Activated CD4-positive, CD25-positive, alpha-beta regulatory T cell (primary cell): Measurements from ENCODE around the gene B3GNT7.
"Not testable (repeated sequence)": the region's sequence is repeated elsewhere in the genome, so short reads cannot be mapped to it uniquely, and the experiment has no call there.

Experiments used
- DNase-seq, 4 experiments: peaks; one replicate each; lab custom pipeline; 2025; lab: John Stamatoyannopoulos, UW

Gene B3GNT7

DNA sequence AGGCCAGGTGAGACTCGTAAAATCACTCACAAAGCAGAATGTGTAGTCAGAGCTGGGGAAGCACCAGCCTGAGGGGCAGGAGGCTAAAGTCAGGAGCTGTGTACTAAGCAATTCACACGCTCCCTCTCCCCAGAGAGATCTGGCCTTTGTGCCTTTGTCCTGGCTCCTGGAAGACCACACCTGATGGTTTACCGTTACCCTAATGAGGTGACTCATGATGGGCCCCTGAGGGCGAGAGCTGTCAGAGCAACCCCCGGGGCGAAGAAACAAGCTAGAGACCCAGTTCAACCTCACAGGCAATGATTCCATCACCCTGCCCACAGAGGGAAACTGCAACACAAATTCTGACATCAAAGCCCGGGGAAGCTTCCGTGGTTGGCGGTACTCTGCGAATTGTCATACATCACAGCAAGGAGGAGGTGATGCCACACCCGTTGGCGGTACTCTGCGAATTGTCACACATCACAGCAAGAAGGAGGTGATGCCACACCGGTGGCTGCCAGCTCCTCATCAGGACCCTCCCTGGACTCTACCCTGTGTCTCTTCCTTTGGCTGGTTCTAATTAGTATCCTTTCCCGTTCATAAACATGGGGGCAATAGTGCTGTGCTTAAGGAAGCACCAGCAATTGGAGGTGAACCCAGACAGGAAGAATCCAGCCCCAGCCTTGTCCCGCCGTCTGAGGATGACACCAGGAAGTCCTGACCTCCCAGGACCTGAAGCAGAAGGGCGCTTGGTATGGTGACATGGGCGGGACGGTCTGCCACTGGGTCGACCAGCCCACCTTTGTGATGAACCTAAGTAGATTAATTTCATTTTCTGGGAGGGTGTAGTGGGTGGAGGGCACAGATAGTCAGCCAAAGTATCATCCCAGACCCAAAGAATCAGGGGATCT is 30.5 kb downstream of the B3GNT7 start:
- no peak for DNase-seq

DNA sequence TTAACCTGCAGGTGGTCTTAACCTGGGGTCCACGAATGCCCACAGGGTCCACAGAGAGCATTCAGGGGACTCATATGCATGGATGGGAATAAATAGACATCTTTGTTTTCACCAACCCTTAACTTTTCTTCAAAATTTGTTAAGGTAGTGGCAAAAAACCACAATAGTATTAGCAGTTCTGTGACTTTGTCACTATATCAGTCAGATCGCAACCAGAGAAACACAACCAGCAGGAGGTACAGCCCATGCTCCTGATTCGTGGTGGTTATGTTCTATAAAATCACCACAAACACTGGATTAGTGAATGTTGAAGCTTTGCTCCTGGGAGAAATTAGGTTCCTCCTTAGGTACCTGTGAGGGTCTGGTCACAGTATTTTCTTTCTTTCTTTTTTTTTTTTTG is 31.6 kb downstream of the B3GNT7 start:
- no peak for DNase-seq

DNA sequence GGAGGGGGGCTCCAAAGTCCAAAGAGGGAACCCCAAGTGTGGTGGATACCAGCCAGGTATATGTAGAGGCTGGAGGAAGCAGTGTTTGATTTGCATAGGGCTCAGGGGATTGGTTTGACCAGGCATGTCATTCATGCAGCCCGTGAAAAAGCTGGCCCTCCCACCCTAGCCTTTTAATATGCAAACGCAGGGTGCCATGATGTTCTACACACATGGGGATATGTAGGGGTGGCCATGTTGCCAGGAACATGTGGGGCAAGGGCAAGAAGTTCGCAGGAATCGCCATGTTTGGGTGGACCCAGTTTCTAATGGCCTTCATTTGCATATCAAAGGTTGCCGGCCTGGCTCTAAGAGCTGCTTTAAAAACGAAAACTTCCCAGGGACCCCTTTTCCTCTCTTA is 33.6 kb downstream of the B3GNT7 start:
- DNase-seq: no peak

DNA sequence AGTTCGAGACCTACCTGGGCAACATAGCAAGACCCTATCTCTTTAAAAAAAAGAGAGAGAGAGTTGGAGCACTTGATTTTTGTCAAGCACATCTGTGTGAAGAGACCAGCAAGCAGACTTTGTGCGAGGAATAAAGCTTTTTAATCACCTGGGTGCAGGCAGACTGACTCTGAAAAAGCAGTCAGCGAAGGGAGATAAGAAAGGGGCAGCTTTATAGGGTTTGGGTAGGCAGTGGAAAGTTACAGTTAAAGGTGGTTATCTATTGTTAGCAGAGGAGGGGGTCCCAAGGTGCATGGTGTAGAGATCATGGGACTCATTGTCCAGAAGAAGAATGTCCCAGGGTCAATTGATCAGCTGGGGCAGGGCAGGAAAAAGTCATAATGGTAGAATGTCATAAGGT is 34.4 kb downstream of the B3GNT7 start:
- no peak for DNase-seq

DNA sequence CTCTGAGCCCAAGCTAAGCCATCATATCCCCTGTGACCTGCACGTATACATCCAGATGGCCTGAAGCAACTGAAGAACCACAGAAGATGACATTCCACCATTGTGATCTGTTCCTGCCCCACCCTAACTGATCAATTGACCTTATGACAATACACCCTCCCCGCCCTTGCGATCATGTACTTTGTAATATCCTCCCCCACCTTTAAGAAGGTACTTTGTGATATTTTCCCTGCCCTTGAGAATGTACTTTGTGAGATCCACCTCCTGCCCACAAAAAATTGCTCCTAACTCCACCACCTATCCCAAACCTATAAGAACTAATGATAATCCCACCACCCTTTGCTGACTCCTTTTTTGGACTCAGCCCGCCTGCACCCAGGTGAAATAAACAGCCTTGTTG is 34.9 kb downstream of the B3GNT7 start:
- not testable (repeated sequence) for DNase-seq

DNA sequence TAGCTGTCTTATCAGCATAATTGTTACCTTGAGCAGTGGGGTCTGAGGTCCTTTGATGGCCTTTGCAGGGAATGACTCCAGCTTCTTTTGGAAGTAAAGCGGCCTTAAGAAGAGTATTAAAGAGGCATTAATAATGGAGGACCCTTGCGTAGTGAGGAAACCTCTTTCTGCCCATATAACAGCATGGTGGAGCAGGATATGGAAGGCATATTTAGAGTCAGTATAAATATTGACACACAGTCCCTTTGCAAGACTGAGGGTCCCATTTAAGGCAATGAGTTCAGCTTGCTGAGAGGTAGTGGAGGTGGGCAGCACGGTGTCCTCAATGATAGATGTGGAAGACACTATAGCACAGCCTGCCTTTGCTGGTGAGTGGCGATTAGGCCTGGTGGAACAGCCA is 36.1 kb downstream of the B3GNT7 start:
- DNase-seq: no peak

DNA sequence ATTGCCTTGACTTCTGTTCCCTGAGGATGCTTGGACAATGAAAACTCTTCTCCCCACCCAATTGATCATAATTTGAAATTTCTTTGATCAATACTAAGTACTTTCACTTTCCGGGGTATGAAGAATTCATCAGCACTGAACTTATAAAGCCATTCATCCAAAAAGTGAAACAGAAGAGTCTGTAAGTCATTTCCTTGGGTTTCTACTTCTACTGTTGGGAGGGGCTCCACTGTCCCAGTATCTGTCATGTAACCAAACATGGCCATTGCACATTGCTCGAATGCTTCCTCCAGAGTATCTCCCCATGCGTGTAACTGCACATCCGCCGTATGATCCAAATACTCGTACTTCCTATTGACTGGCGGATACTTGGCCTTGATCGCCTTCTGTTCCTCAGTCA is 38.5 kb downstream of the B3GNT7 start:
- no peak for DNase-seq

DNA sequence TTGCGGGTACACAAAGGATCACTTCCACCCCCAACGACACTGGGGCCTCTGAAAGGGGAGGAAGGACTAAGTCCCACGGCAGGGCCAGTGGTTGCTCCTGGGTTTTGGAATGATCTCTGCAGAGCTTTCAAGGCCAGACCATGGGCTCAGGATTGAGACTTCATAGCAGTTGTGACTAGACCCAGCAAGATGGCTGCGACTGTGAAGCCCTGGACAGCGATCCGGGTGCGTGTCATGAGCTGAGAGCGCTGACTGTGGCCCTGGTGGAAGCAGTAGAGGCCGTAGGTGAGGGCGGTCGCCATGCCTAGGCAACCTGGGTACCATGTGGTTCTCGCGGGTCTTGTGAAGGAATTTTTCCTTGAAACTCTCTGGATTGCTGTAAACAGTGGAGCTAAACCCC is 41.4 kb downstream of the B3GNT7 start:
- no peak for DNase-seq

DNA sequence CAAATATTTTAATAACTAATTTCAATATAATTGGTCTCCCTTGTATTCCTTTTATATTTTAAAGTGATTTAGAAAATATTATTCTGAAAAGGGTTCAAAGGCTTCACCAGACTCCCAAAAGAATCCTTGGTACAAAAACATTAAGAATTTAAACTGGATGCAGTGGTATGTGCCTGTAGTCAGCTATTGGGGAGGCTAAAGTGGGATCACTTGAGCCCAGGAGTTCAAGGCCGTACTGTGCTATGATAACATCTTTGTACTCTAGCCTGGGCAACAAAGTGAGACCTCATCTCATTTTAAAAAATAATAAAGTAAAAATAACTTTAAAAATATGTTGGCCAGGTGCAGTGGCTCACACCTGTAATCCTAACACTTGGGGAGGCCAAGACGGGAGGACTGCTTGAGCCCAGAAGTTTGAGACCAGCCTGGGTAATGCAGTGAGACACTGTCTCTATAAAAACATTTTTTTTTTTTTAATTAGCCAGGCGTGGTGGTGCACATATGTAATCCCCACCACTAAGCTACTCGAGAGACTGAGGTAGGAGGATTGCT is 54.1 kb downstream of the B3GNT7 start:
- no peak for DNase-seq

DNA sequence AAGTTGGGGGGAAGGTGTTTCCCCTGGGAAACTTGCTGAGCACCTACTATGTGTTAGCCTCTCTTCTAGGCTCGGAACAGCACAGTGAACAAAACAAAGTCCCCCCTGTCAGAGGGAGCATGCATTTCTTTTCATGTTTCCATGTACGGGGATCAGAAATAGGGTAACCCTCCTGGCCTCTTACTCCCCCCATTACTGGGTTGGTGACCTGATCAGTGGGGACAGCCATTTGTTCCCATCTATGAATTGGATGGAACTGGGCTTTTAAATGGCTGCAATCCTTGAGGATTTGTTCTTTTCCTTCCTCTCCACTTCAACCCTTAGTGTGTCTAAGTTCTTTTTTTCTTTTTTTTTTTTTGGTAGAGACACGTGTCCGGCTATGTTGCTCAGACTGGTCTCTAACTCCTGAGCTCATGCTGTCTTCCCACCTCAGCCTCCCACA is 55.1 kb downstream of the B3GNT7 start:
- no peak for DNase-seq
